ENCODE measurements around the gene SEPSECS.

SEPSECS gene

GRCh38 chr4:25133132-25133531 lies 27.1 kb downstream of the SEPSECS start:
- no peak for TF ChIP-seq CTCF (IDR thresholded peaks at IDR 0.05)
- no peak for DNase-seq (ENCODE audit: low spot score)
- Histone ChIP-seq H3K27ac (peak overlapping the region in 1 of 2 donors; percentile 65), H3K4me3 (no peak overlapping the region)

- no peak for TF ChIP-seq CTCF (IDR thresholded peaks at IDR 0.05)
- H3K4me3 ChIP-seq: no peak overlapping the region
- DNase-seq (ENCODE audit: low spot score): no peak
- peak overlapping the region; percentile 10 to 41 for H3K27ac ChIP-seq
Observed at GRCh38 chr4:25131926-25132325, 28.3 kb downstream of the SEPSECS start.

- DNase-seq (ENCODE audit: low spot score): no peak
- TF ChIP-seq CTCF (IDR thresholded peaks at IDR 0.05): no peak
- no peak overlapping the region for H3K27ac ChIP-seq
- H3K4me3 ChIP-seq: no peak overlapping the region
Observed at GRCh38 chr4:25131381-25131780, 28.9 kb downstream of the SEPSECS start.

GRCh38 chr4:25129917-25130316 lies 30.3 kb downstream of the SEPSECS start:
- DNase-seq (ENCODE audit: low spot score): no peak
- no peak for TF ChIP-seq CTCF (IDR thresholded peaks at IDR 0.05)
- H3K4me3 ChIP-seq: no peak overlapping the region

GRCh38 chr4:25128671-25129070 lies 31.6 kb downstream of the SEPSECS start:
- DNase-seq (ENCODE audit: low spot score): no peak
- Histone ChIP-seq H3K4me3 (no peak overlapping the region), H3K27ac (no peak overlapping the region)
- no peak for TF ChIP-seq CTCF (IDR thresholded peaks at IDR 0.05)

More at GRCh38 chr4:25129917-25130316, 30.3 kb downstream of the SEPSECS start:
- H3K27ac ChIP-seq: no peak overlapping the region

- Histone ChIP-seq H3K27ac (no peak overlapping the region), H3K4me3 (no peak overlapping the region)
- TF ChIP-seq CTCF (IDR thresholded peaks at IDR 0.05): no peak
- DNase-seq (ENCODE audit: low spot score): no peak
Observed at GRCh38 chr4:25123236-25123635, 37.0 kb downstream of the SEPSECS start.

GRCh38 chr4:25120146-25120940 lies 39.9 kb downstream of the SEPSECS start:
- Histone ChIP-seq H3K4me3 (no peak overlapping the region), H3K27ac (no peak overlapping the region)
- DNase-seq (ENCODE audit: low spot score): no peak
- TF ChIP-seq CTCF (IDR thresholded peaks at IDR 0.05): no peak
